Cardiac septum (tissue), 1 donor: Measurements from ENCODE around the gene ACAD11. TPM values are rescaled to one million over a fixed set of nuclear protein-coding genes. Genes with fewer than 3 reads are reported as not detected.

Experiments
- DNase-seq: peaks from one replicate; pipeline ENCODE4 v3.0.0-alpha.2; 2020; ENCODE audit warnings: low spot score
- intact Hi-C: fragments of 100-400 bp; cut with DNase I; formaldehyde crosslinking; loops from one replicate; pipeline ENCODE4 v1.14.0; 2022
- total RNA-seq: library from RNA; stranded (reverse); fragmentation: NEBNext Ultra II Directional; extraction: Animal tissue kit (Norgen Biotek cat#: 25700); gene quantifications from one replicate; pipeline ENCODE4 v1.2.1, GENCODE V29; 2021
- donor health status: DM: no; HTN: no; CAD: no.

ACAD11 gene
- total RNA-seq, 1 donor from 2014 or later = 26.2 TPM

- intact Hi-C loops = loop anchor here (2.0 kb wide), 1 partner anchor 107 kb away; no protein-coding TSS in a partner anchor
- DNase-seq = no peak
These were observed 123.8 kb downstream of the ACAD11 start for GRCh38 chr3:132535575-132536441.

DNA sequence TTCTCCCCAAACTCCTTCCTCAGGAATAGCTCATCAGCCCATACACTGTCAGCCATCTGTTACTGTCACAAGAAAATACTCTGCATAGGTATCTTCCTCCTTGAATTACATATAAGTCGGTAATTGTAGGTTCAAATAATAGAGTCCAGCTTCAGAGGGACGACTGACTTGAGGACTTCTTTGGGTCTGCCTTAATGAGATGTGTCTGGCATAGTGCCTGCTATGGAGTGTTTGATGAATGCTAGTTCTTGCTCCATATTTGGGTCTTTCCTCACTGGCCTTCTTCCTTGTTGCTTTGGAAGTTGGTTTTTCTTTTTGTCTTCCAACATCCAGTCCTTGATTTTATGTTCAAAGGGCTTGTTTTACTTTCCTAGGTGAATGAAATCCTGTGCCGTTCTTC is 129.0 kb downstream of the ACAD11 start:
- intact Hi-C loops = no loop called here
- no peak for DNase-seq

- DNase-seq = no peak
- intact Hi-C loops = no loop called here
These were observed 137.3 kb downstream of the ACAD11 start for GRCh38 chr3:132522353-132522752.

DNA sequence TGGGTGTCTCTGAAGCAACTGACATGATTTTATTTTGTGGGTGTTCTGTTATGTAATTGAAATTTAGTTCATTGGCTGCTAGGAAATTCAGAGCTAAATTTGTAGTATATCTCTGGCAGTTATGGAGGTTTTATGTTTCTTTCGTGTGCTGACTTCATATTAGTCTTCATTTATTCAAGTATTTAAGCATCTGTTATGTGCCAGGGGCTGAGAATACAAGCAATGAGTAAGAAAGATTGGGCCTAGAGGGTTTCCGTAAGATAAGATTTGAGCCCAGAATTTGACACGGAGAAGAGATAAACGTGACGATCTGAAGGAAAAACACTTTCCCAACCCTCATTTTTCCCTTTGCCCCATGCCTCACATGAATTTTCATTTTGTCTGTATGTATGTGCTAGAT is 137.7 kb downstream of the ACAD11 start:
- DNase-seq = no peak

GRCh38 chr3:132519914-132520313 is 139.7 kb downstream of the ACAD11 start:
- intact Hi-C loops = no loop called here
- no peak for DNase-seq

More for the DNA sequence above, 137.7 kb downstream of the ACAD11 start:
- intact Hi-C loops = no loop called here

- intact Hi-C loops = no loop called here
- DNase-seq = no peak
These were observed 142.3 kb downstream of the ACAD11 start for GRCh38 chr3:132517311-132517710.

- intact Hi-C loops = no loop called here
- DNase-seq = no peak
These were observed 146.6 kb downstream of the ACAD11 start for GRCh38 chr3:132513057-132513456.

DNA sequence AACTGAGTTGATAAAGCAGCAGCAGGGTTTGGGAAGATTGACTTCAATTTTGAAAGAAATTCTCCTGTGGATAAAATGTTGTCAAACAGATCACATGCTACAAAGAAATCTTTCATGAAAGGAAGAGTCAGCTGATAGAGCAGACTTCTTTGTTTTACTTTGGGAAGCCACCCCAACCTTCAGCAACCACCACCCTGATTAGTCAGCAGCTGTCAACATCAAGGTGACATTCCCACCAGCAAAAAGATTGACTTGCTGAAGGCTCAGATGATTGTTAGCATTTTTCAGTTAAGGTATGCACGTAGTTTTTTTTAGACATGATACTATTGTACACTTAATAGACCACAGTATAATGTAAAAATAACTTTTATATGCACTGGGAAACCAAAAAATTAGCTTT is 150.1 kb downstream of the ACAD11 start:
- intact Hi-C loops = no loop called here
- no peak for DNase-seq

GRCh38 chr3:132509096-132509495 is 150.5 kb downstream of the ACAD11 start:
- DNase-seq = no peak
- intact Hi-C loops = no loop called here

Other genes with a start within 250 kb of the ACAD11 start
- gene DNAJC13, start 242.3 kb downstream of the ACAD11 start, total RNA-seq = 39.9 TPM
- 1.6 TPM for gene ACKR4, start 62.5 kb downstream of the ACAD11 start, total RNA-seq
- 29.0 TPM for gene UBA5, start 520 bp upstream of the ACAD11 start, total RNA-seq
- 13.6 TPM for gene NPHP3, start 62.6 kb upstream of the ACAD11 start, total RNA-seq